ENCODE results near the gene MTERF4.

DNA sequence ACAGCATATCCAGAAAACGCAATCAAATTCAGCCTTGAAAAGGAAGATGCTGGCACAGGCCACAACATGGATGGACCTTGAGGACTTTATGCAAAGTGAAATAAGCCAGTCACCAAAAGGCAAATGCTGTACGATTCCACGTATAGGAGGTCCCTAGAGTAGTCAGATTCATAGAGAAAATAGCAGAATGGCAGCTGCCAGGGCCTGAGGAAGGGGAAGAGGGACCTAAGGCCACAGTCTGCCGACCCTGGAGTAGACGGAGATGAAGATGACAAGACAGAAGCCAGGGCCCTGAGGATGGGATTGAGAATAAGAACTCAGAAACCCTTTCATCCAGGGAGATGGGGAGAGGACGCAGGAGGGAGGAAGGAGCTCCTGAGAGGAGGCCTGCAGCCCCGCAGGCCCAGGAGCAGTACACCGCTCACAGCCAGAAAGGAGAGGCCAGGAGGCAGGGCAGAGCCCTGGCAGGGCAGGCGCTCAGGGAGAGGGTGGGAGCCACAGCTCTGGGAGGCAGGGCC, 8.1 kb upstream of the MTERF4 start:
- no peak for TF ChIP-seq EP300 (IDR thresholded peaks at IDR 0.05; ENCODE audit: borderline replicate concordance in 1 of 2, control insufficient read depth in 1 of 2, low read depth in 2 of 2, low read length in 2 of 2)
- TF ChIP-seq, protein P1, sequence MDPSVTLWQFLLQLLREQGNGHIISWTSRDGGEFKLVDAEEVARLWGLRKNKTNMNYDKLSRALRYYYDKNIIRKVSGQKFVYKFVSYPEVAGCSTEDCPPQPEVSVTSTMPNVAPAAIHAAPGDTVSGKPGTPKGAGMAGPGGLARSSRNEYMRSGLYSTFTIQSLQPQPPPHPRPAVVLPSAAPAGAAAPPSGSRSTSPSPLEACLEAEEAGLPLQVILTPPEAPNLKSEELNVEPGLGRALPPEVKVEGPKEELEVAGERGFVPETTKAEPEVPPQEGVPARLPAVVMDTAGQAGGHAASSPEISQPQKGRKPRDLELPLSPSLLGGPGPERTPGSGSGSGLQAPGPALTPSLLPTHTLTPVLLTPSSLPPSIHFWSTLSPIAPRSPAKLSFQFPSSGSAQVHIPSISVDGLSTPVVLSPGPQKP (IDR thresholded peaks at IDR 0.05; ENCODE audit: low read depth, low read length): no peak
- TF ChIP-seq, protein P2, sequence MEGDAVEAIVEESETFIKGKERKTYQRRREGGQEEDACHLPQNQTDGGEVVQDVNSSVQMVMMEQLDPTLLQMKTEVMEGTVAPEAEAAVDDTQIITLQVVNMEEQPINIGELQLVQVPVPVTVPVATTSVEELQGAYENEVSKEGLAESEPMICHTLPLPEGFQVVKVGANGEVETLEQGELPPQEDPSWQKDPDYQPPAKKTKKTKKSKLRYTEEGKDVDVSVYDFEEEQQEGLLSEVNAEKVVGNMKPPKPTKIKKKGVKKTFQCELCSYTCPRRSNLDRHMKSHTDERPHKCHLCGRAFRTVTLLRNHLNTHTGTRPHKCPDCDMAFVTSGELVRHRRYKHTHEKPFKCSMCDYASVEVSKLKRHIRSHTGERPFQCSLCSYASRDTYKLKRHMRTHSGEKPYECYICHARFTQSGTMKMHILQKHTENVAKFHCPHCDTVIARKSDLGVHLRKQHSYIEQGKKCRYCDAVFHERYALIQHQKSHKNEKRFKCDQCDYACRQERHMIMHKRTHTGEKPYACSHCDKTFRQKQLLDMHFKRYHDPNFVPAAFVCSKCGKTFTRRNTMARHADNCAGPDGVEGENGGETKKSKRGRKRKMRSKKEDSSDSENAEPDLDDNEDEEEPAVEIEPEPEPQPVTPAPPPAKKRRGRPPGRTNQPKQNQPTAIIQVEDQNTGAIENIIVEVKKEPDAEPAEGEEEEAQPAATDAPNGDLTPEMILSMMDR (IDR thresholded peaks at IDR 0.05 in 2 of 3, conservative IDR thresholded peaks at IDR 0.05 in 1 of 3; ENCODE audit: control insufficient read depth in 2 of 3, extremely low read depth in 1 of 3, insufficient read depth in 1 of 3, low read depth in 3 of 3, low read length in 3 of 3): no peak
- TF ChIP-seq, protein P3, sequence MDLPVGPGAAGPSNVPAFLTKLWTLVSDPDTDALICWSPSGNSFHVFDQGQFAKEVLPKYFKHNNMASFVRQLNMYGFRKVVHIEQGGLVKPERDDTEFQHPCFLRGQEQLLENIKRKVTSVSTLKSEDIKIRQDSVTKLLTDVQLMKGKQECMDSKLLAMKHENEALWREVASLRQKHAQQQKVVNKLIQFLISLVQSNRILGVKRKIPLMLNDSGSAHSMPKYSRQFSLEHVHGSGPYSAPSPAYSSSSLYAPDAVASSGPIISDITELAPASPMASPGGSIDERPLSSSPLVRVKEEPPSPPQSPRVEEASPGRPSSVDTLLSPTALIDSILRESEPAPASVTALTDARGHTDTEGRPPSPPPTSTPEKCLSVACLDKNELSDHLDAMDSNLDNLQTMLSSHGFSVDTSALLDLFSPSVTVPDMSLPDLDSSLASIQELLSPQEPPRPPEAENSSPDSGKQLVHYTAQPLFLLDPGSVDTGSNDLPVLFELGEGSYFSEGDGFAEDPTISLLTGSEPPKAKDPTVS (IDR thresholded peaks at IDR 0.05; ENCODE audit: low read depth, low read length): no peak
- no peak for TF ChIP-seq DPF2 (IDR thresholded peaks at IDR 0.05)
- no peak for TF ChIP-seq FOXM1 (IDR thresholded peaks at IDR 0.05; ENCODE audit: low read depth, low read length)
- no peak for TF ChIP-seq POLR2A (IDR thresholded peaks at IDR 0.05; ENCODE audit: low read depth, low read length)
- TF ChIP-seq EZH2 (IDR thresholded peaks at IDR 0.05; ENCODE audit: borderline replicate concordance, control insufficient read depth, low read depth, low read length): no peak
